MM.1S (cell line): ENCODE data around the gene OSBPL8.

Source experiments
- DNase-seq: peaks from one replicate; pipeline ENCODE4 v3.0.0-alpha.2; 2015
- H2AFZ ChIP-seq: fragments of 300-600 bp; sonication (generic); 2 replicates; pipeline ENCODE4 v1.6.0; 2016; ENCODE audit warnings: antibody characterized with exemption, low read length
- H3F3A ChIP-seq: fragments of 300-600 bp; sonication (generic); 2 replicates; pipeline ENCODE4 v1.6.1; 2016; ENCODE audit warnings: mild to moderate bottlenecking, antibody characterized with exemption, low read length, moderate library complexity, mixed read lengths; ENCODE audit not compliant: insufficient read depth
- H3K27ac ChIP-seq: fragments of 300-600 bp; sonication (generic); 2 replicates; pipeline ENCODE4 v1.5.1; 2016; ENCODE audit warnings: mild to moderate bottlenecking, low read length
- H3K27me3 ChIP-seq: fragments of 300-600 bp; sonication (generic); replicated peaks from 2 replicates; pipeline ENCODE4 v1.6.0; 2016; ENCODE audit warnings: low read length; ENCODE audit not compliant: insufficient read depth
- H3K36me3 ChIP-seq: fragments of 300-600 bp; sonication (generic); replicated peaks from 2 replicates; pipeline ENCODE4 v1.6.1; 2016; ENCODE audit warnings: mild to moderate bottlenecking, low read length, mixed read lengths; ENCODE audit not compliant: insufficient read depth
- H3K4me1 ChIP-seq: fragments of 300-600 bp; sonication (generic); 2 replicates; pipeline ENCODE4 v1.6.1; 2016; ENCODE audit warnings: low read length, mixed read lengths
- H3K4me2 ChIP-seq: fragments of 300-600 bp; sonication (generic); 2 replicates; pipeline ENCODE4 v1.6.0; 2016; ENCODE audit warnings: low read depth, low read length
- H3K4me3 ChIP-seq: fragments of 300-600 bp; sonication (generic); 2 replicates; pipeline ENCODE4 v1.5.1; 2016; ENCODE audit warnings: low read length, mixed read lengths
- H3K79me2 ChIP-seq: fragments of 300-600 bp; sonication (generic); 2 replicates; pipeline ENCODE4 v1.6.1; 2016; ENCODE audit warnings: mixed run types, low read length, mixed read lengths
- H3K9ac ChIP-seq: fragments of 300-600 bp; sonication (generic); 2 replicates; pipeline ENCODE4 v1.6.1; 2016; ENCODE audit warnings: low read length, mixed read lengths
- H3K9me2 ChIP-seq: fragments of 300-600 bp; sonication (generic); replicated peaks from 2 replicates; pipeline ENCODE4 v1.6.1; 2016; ENCODE audit warnings: mild to moderate bottlenecking, low read length, mixed read lengths; ENCODE audit not compliant: insufficient read depth
- H3K9me3 ChIP-seq: fragments of 300-600 bp; sonication (generic); replicated peaks from 2 replicates; pipeline ENCODE4 v1.6.1; 2016; ENCODE audit warnings: mild to moderate bottlenecking, low read length, mixed read lengths; ENCODE audit not compliant: insufficient read depth
- H4K20me1 ChIP-seq: fragments of 300-600 bp; sonication (generic); 2 replicates; pipeline ENCODE4 v1.6.1; 2016; ENCODE audit warnings: mild to moderate bottlenecking, low read length, moderate library complexity, mixed read lengths; ENCODE audit not compliant: insufficient read depth
- EZH2 ChIP-seq: fragments of 300-600 bp; sonication (generic); optimal IDR thresholded peaks from 2 replicates; pipeline ENCODE3; 2017; ENCODE audit warnings: low read depth, mild to moderate bottlenecking, antibody characterized with exemption, low read length, mixed read lengths
- EZH2phosphoT487 ChIP-seq: fragments of 300-600 bp; sonication (generic); IDR thresholded peaks from 2 replicates; pipeline ENCODE4 v1.6.1; 2018; ENCODE audit warnings: antibody characterized with exemption, low read length
- TF ChIP-seq, protein P1 (sequence below): fragments of 300-600 bp; sonication (generic); IDR thresholded peaks from 2 replicates; pipeline ENCODE4 v1.5.1; 2016; ENCODE audit warnings: antibody characterized with exemption, low read length, mixed read lengths

The OSBPL8 gene

DNA sequence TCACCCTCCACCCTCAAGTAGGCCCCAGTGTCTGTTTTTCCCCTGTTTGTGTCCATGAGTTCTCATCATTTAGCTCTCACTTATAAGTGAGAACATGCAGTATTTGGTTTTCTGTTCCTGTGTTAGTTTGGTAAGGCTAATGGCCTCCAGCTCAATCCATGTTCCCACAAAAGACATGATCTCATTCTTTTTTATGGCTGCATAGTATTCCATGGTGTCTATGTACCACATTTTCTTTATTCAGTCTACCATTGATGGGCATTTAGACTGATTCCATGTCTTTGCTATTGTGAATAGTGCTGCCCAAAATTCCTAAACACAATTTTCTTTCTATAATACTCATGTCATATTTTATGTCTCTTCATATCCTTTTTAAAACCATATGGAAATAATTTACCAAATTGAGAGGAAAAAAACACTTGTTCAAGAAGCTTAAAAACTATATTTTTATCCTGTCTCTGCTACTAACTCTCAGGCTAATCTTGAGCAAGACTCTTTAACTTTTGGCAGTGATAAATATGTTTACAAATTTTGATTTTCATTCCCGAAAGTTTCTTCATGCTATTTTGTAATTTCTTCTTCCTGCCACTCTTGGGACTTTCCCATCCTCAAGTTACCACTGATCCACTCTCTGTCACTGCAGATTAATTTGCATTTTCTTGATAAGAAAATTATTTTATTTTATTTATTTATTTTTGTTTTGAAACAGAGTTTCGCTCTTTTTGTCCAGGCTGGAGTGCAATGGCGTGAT, 28.0 kb upstream of the OSBPL8 start:
- H3K27me3 ChIP-seq = no peaks in the 10 kb centered on the region
- no peaks in the 10 kb centered on the region for H3K36me3 ChIP-seq
- H3F3A ChIP-seq = no peaks in the 10 kb centered on the region
- no peak overlapping the region for H3K27ac ChIP-seq
- no peak overlapping the region for H3K9ac ChIP-seq
- no peaks in the 10 kb centered on the region for H3K9me3 ChIP-seq
- TF ChIP-seq, protein P1, sequence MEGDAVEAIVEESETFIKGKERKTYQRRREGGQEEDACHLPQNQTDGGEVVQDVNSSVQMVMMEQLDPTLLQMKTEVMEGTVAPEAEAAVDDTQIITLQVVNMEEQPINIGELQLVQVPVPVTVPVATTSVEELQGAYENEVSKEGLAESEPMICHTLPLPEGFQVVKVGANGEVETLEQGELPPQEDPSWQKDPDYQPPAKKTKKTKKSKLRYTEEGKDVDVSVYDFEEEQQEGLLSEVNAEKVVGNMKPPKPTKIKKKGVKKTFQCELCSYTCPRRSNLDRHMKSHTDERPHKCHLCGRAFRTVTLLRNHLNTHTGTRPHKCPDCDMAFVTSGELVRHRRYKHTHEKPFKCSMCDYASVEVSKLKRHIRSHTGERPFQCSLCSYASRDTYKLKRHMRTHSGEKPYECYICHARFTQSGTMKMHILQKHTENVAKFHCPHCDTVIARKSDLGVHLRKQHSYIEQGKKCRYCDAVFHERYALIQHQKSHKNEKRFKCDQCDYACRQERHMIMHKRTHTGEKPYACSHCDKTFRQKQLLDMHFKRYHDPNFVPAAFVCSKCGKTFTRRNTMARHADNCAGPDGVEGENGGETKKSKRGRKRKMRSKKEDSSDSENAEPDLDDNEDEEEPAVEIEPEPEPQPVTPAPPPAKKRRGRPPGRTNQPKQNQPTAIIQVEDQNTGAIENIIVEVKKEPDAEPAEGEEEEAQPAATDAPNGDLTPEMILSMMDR = no peak
- no peak for TF ChIP-seq EZH2
- TF ChIP-seq EZH2phosphoT487 = no peak
- no peak overlapping the region for H2AFZ ChIP-seq
- no peak overlapping the region for H3K4me3 ChIP-seq
- H3K4me1 ChIP-seq = no peaks in the 10 kb centered on the region
- no peaks in the 10 kb centered on the region for H3K79me2 ChIP-seq
- no peak overlapping the region for H3K4me2 ChIP-seq
- H4K20me1 ChIP-seq = no peaks in the 10 kb centered on the region
- DNase-seq = no peak
- no peaks in the 10 kb centered on the region for H3K9me2 ChIP-seq

DNA sequence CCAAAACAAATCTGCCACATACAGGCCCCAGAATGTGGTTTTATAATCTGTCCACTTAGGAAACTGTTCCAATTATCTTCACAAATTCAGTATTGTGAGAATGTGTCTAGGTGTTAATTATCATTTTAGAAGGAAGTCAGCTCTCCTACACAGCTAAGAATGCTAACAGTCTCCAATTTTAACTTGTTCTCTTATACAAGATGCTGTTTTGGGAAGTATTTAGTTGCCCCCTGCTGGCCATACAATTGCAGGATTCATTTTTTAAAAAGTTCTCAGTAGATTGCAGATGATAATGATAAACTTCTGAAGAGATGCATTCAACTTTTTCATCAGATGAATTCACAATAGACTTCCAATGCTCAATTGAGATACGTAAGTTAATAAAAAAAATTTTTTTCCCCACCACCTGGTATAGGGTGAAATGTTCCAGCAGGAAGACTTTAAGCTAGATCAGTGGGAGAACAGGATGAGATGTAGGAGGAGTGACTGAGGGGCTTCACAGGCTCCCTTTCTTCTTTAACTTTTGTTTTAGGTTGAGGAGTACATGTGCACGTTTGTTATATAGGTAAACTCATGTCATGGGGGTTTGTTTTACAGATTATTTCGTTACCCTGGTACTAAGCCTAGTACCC, 27.3 kb upstream of the OSBPL8 start:
- H4K20me1 ChIP-seq = no peaks in the 10 kb centered on the region
- no peak overlapping the region for H3K9ac ChIP-seq
- DNase-seq = peak; percentile 56

DNA sequence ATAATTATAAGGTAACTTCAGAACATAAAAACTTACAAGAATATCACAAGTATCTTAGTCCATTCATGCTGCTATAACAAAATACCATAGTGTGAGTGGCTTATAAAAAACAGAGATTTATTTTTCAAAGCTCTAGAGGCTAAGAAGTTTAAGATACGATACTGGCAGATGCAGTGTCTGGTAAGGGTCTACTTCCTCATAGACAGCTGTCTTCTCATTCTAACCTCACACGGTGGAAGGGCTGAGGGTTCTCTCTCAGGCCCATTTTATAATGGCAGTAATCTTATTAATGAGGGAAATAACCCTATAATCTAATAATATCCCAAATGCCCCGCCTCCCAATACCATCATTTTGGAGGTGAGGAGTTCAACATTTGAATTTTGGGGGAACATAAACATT, 23.7 kb upstream of the OSBPL8 start:
- Histone ChIP-seq H3F3A (no peaks in the 10 kb centered on the region), H2AFZ (no peak overlapping the region), H3K9ac (no peak overlapping the region), H3K27ac (no peak overlapping the region), H3K36me3 (no peaks in the 10 kb centered on the region), H3K4me2 (no peak overlapping the region), H3K4me3 (no peak overlapping the region), H3K79me2 (no peaks in the 10 kb centered on the region), H4K20me1 (no peaks in the 10 kb centered on the region), H3K4me1 (no peaks in the 10 kb centered on the region), H3K27me3 (no peaks in the 10 kb centered on the region), H3K9me2 (no peaks in the 10 kb centered on the region), H3K9me3 (no peaks in the 10 kb centered on the region)
- no peak for TF ChIP-seq EZH2phosphoT487
- no peak for DNase-seq

More for the DNA sequence above, 27.3 kb upstream of the OSBPL8 start:
- H3K4me3 ChIP-seq = no peak overlapping the region
- no peaks in the 10 kb centered on the region for H3K4me1 ChIP-seq
- no peak overlapping the region for H3K27ac ChIP-seq
- H3K79me2 ChIP-seq = no peaks in the 10 kb centered on the region
- no peak for TF ChIP-seq EZH2
- TF ChIP-seq, protein P1 = peak; percentile 74
- no peaks in the 10 kb centered on the region for H3K27me3 ChIP-seq
- no peak overlapping the region for H3K4me2 ChIP-seq
- no peaks in the 10 kb centered on the region for H3K36me3 ChIP-seq
- no peaks in the 10 kb centered on the region for H3K9me2 ChIP-seq
- H3F3A ChIP-seq = no peaks in the 10 kb centered on the region
- no peak overlapping the region for H2AFZ ChIP-seq
- no peaks in the 10 kb centered on the region for H3K9me3 ChIP-seq
